Testis (tissue), 3 donors: ENCODE results near the gene ZAR1. TPM values are rescaled to one million over a fixed set of nuclear protein-coding genes. Genes with fewer than 3 reads are reported as not detected.
"Not testable (repeated sequence)": the region's sequence is repeated elsewhere in the genome, so short reads cannot be mapped to it uniquely, and the experiment has no call there.

Experiments used
- DNase-seq: peaks from one replicate; pipeline ENCODE4 v3.0.0-alpha.2; 2019
- H3K27ac ChIP-seq, 2 donors: fragments of 200-600 bp; sonication (generic); one replicate each; pipeline ENCODE4 v1.5.1; 2019
- H3K27me3 ChIP-seq: fragments of 200-600 bp; sonication (generic); one replicate; pipeline ENCODE4 v1.5.1; 2019
- H3K36me3 ChIP-seq: fragments of 200-600 bp; sonication (generic); one replicate; pipeline ENCODE4 v1.5.1; 2017; ENCODE audit warnings: low read depth; ENCODE audit errors: missing control alignments
- H3K4me1 ChIP-seq: fragments of 200-600 bp; sonication (generic); one replicate; pipeline ENCODE4 v1.5.1; 2019
- H3K4me3 ChIP-seq, 2 donors: fragments of 200-600 bp; sonication (generic); one replicate each; pipeline ENCODE4 v1.5.1; 2017 to 2019
- H3K9me3 ChIP-seq: fragments of 200-600 bp; sonication (generic); one replicate; pipeline ENCODE4 v1.5.1; 2017
- CTCF ChIP-seq, 3 experiments: fragments of 450-650 bp in 2 of 3; fragments of 200-600 bp in 1 of 3; sonication (generic) in 1 of 3; IDR thresholded peaks; one replicate each; pipeline ENCODE4 v1.5.1; 2016 to 2019; ENCODE audit warnings: antibody characterized with exemption in 3 of 3, mild to moderate bottlenecking in 2 of 3, moderate library complexity in 1 of 3
- POLR2A ChIP-seq: fragments of 450-650 bp; IDR thresholded peaks from one replicate; pipeline ENCODE4 v1.6.1; 2017; ENCODE audit warnings: antibody characterized with exemption, mild to moderate bottlenecking, moderate library complexity
- WGBS, 2 donors: methylation state at CpG; one replicate each; pipeline ENCODE4 v1.1.5; 2018; 5-methylcytosine and 5-hydroxymethylcytosine counted together
- intact Hi-C: fragments of 100-400 bp; cut with DNase I; formaldehyde crosslinking; loops from one replicate; pipeline ENCODE4 v1.15.1; 2023; ENCODE audit warnings: low total_unique reads
- polyA plus RNA-seq: library from polyadenylated mRNA; stranded (reverse); fragments of 350-450 nt; fragmentation: Illumina TruSeq; extraction: RNeasy Lipid Tissue Mini Kit (QIAGEN cat#74804); gene quantifications from one replicate; pipeline ENCODE4 v1.2.3, GENCODE V29; 2014; ENCODE audit warnings: low read depth, low replicate concordance; ENCODE audit not compliant: insufficient read depth
- total RNA-seq, 2 donors: library from RNA; depleted of rRNA; stranded (reverse); fragments of >200 nt; gene quantifications; one replicate each; pipeline ENCODE4 v1.2.3, GENCODE V29; 2016

ZAR1 gene
- total and polyA plus RNA-seq, 3 donors from 2014 or later: 1.5 to 2.8 (median 2.7) TPM

GRCh38 chr4:48450740-48451139 lies 39.3 kb upstream of the ZAR1 start:
- Histone ChIP-seq H3K9me3 (no peaks in the 10 kb centered on the region), H3K4me3 (no peak overlapping the region), H3K36me3 (no peaks in the 10 kb centered on the region), H3K27me3 (no peaks in the 10 kb centered on the region), H3K4me1 (no peaks in the 10 kb centered on the region), H3K27ac (no peak overlapping the region)
- 92 to 95% methylated on average over 3 of the region's 3 CpGs for WGBS, 2 donors
- intact Hi-C loops: no loop called here
- no peak for DNase-seq
- TF ChIP-seq CTCF (IDR thresholded peaks at IDR 0.05) (no peak), POLR2A (no peak)

- WGBS, 2 donors: 90 to 98% methylated on average over 3 of the region's 3 CpGs
- intact Hi-C loops: not testable (repeated sequence)
Measured at GRCh38 chr4:48451656-48452055, 38.4 kb upstream of the ZAR1 start.

DNA sequence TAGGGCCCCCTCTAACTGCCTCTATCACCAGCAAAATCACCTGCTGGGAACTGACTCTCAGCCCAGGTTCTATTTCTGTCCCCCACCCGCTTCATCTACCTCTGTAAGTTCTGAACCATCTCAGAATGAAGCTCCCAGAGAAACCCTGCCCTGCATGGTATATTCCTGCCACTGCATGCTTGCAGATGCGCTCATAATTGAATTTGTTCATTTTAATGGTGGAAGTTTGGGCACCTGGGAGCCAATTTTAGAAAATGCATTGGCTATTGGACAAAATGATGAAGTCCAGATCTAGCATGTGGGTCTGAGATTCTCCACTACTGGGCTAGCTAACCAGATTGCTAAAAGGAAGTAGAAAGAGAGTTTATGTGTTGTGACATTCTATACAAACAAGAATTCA lies 35.5 kb upstream of the ZAR1 start:
- Histone ChIP-seq H3K27me3 (no peaks in the 10 kb centered on the region), H3K36me3 (no peaks in the 10 kb centered on the region), H3K27ac (no peak overlapping the region), H3K4me3 (no peak overlapping the region), H3K4me1 (no peaks in the 10 kb centered on the region), H3K9me3 (no peaks in the 10 kb centered on the region)
- TF ChIP-seq CTCF (IDR thresholded peaks at IDR 0.05) (no peak), POLR2A (no peak)
- 95 to 100% methylated on average over 2 of the region's 2 CpGs for WGBS, 2 donors
- no peak for DNase-seq
- intact Hi-C loops: no loop called here

More at GRCh38 chr4:48451656-48452055, 38.4 kb upstream of the ZAR1 start:
- DNase-seq, H3K9me3 ChIP-seq, H3K4me1 ChIP-seq, H3K27ac ChIP-seq, H3K27me3 ChIP-seq, H3K36me3 ChIP-seq, H3K4me3 ChIP-seq: not testable (repeated sequence)

DNA sequence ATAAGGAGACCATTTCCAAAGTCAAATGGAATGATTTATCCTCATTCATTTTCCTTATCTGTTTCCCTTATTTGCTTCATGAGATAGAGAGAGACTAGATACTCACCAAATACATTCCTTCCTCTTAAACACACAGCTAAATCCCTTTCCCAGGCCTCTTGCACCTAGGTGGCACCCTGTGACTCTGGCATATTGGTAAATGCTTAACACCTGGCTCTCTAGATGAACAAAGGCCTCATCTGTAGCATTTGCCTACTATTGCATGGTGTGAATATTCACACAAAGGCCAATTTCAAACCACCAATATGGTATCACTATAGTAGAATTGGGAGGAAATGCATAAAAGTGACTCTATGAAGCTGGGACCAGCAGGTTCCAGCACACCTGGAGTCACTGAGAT lies 29.1 kb upstream of the ZAR1 start:
- no peak for TF ChIP-seq CTCF (IDR thresholded peaks at IDR 0.05)
- TF ChIP-seq POLR2A: no peak
- H3K4me3 ChIP-seq: no peak overlapping the region
- no peak for DNase-seq

DNA sequence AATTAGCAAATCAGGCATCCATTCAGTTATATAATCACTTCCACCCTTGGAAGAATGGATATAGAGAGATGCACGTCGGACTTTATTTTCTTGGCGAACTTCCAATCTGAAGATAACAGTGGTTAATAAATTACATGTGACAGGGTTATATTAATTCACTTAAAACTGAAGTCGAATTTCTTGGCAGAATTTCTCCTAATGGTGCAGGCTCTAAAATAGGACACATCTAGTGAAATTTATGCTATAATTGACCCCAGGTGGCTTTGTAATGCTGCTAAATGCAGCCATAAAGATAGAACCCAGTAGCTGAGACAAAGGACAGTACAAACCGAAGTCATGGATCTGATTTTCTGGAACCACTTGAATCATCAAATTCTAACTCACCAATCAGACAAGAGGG lies 27.7 kb upstream of the ZAR1 start:
- Histone ChIP-seq H3K27me3 (no peaks in the 10 kb centered on the region), H3K9me3 (no peaks in the 10 kb centered on the region), H3K4me1 (no peaks in the 10 kb centered on the region), H3K4me3 (no peak overlapping the region), H3K36me3 (no peaks in the 10 kb centered on the region), H3K27ac (no peak overlapping the region)
- TF ChIP-seq CTCF (IDR thresholded peaks at IDR 0.05): no peak
- no peak for DNase-seq
- intact Hi-C loops: no loop called here
- 45 to 51% methylated on average over 5 of the region's 5 CpGs for WGBS, 2 donors

More for the DNA sequence above, 29.1 kb upstream of the ZAR1 start:
- no peaks in the 10 kb centered on the region for H3K36me3 ChIP-seq
- H3K4me1 ChIP-seq: no peaks in the 10 kb centered on the region
- H3K27ac ChIP-seq: no peak overlapping the region
- no peaks in the 10 kb centered on the region for H3K27me3 ChIP-seq
- intact Hi-C loops: no loop called here
- H3K9me3 ChIP-seq: no peaks in the 10 kb centered on the region
